Activated CD4-positive, alpha-beta memory T cell treated with anti-CD3 and anti-CD28 coated beads for 36 hours (primary cell): ENCODE measurements around the gene AGRP. TPM values are rescaled to one million over a fixed set of nuclear protein-coding genes. Genes with fewer than 3 reads are reported as not detected.
"Not testable (repeated sequence)": the region's sequence is repeated elsewhere in the genome, so short reads cannot be mapped to it uniquely, and the experiment has no call there.

Source experiments
- CTCF ChIA-PET: fragments of 350-600 bp; sonication (Branson Sonifier 250); formaldehyde crosslinking; loops from one replicate; lab custom pipeline; 2021; ENCODE audit warnings: antibody characterized with exemption, inconsistent platforms; lab: Charles Lee
- POLR2A ChIA-PET: fragments of 350-600 bp; sonication (Branson Sonifier 250); formaldehyde crosslinking; loops from one replicate; lab custom pipeline; 2021; ENCODE audit warnings: antibody characterized with exemption; lab: Charles Lee
- DNase-seq: peaks from one replicate; pipeline ENCODE4 v3.0.0-alpha.2; 2020
- H3K27ac Mint-ChIP-seq: one replicate; pipeline ENCODE4 v1.8.0; 2021; ENCODE audit warnings: mixed read lengths
- H3K27me3 Mint-ChIP-seq: one replicate; pipeline ENCODE4 v1.8.0; 2021; ENCODE audit warnings: mixed read lengths
- H3K36me3 Mint-ChIP-seq: one replicate; pipeline ENCODE4 v1.8.0; 2021; ENCODE audit warnings: mixed read lengths
- H3K4me1 Mint-ChIP-seq: one replicate; pipeline ENCODE4 v1.8.0; 2021; ENCODE audit warnings: low read depth, mixed read lengths
- H3K4me3 Mint-ChIP-seq: one replicate; pipeline ENCODE4 v1.8.0; 2021; ENCODE audit warnings: mild to moderate bottlenecking, mixed read lengths
- H3K9me3 Mint-ChIP-seq: one replicate; pipeline ENCODE4 v1.8.0; 2021; ENCODE audit warnings: mixed read lengths
- intact Hi-C: fragments of 100-400 bp; cut with micrococcal nuclease; formaldehyde crosslinking; loops from one replicate; pipeline ENCODE4 v1.15.1; 2023
- total RNA-seq, 2 experiments: library from RNA; stranded (reverse); gene quantifications; one replicate each; pipeline ENCODE4 v1.2.3, GENCODE V29; 2021

Gene AGRP
- total RNA-seq, 2 experiments from 2014 or later: not detected

DNA sequence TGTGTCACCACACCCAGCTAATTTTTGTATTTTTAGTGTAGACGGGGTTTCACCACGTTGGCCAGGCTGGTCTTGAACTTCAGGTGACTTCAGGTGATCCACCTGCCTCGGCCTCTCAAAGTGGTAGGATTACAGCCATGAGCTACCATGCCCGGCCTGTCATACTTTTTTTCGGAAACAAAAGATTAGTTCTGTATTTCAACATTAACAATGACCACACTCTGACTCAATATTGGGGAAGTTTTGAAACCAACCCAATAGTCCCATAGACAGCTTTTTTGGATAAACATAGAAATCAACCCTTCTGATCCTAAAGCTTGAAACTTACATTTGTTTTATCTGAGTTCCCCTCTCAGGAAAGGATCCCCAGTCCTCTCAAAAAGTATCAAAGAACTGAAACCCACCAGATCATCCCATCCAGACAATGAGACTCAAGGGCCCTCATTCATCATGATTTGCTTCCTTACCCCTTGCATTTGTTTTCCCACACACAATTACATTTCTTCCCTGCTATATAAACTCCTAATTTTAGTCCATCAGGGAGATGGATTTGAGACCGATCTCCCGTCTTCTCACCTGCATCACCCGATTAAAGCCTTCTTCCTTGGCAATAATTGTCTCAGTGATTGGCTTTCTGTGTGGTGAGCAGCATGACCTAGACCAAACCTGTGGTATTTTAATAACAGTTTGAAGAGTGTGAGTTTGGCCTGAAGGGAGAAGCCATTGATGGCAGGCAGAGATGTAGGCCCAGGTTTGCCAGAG is 7.2 kb upstream of the AGRP start:
- intact Hi-C loops: no loop called here
- Mint-ChIP-seq H3K27me3 (no peaks in the 10 kb centered on the region), H3K4me1 (no peaks in the 10 kb centered on the region), H3K36me3 (peaks cover 3% of the 10 kb centered on the region), H3K4me3 (no peak overlapping the region), H3K9me3 (no peaks in the 10 kb centered on the region), H3K27ac (no peak overlapping the region)
- ChIA-PET POLR2A (interaction anchor here (0.6 kb wide), 1 partner anchor 187 kb away, joined by 3 read pairs; no protein-coding TSS in a partner anchor), CTCF (interaction anchor here (0.9 to 10.3 kb wide), 5 partner anchors 9 to 32 kb away, joined by 3 to 128 read pairs (median 13); partner anchors contain the start of gene ATP6V0D1)
- no peak for DNase-seq

DNA sequence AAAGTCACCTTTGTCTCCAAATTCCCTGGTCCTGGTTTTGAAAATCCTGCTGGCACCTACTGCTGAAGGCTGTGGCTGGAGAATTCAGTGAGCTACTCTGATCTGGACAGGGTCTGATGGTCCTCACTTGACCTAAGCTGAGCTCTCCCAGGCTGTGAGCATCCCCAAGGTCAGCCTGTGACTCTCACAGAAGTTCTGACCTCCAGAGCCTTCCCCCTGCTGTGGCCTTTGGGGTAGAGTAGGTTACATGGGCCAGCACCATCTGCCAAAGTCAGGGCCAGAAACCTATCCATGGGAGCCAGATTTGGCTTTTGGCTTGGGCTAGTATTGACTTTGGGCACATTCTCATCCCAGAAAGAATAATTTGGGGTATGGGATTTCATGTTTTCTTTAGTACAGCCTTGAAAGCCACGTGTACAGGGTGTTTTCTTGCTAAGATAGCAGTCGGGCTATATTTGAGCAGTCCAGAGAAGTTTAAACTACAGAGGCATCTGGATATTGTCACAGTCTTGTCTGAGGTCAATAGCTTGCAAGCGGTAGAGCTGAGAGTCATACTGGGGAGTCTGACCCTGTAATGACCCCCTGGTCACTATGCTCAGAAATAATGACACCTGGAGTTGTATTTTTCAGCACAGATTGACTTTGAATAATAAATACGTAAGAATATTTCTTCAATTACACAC is 6.2 kb upstream of the AGRP start:
- POLR2A ChIA-PET: no interaction called here
- no peak overlapping the region for H3K27ac Mint-ChIP-seq
- intact Hi-C loops: no loop called here

DNA sequence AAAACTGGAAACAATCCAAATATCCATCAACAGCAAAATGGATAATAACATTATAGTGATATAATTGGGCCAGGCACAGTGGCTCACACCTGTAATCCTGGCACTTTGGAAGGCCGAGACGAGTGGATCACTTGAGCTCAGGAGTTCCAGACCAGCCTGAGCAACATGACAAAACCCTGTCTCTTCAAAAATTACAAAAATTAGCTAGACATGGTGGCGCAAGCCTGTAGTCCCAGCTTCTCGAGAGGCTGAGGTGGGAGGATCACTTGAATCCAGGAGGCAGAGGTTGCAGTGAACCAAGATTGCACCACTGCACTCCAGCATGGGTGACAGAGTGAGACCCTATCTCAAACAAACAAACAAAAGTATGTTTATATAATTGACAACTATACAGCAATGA is 4.2 kb upstream of the AGRP start:
- H3K36me3 Mint-ChIP-seq, H3K27ac Mint-ChIP-seq, POLR2A ChIA-PET, intact Hi-C loops, H3K4me3 Mint-ChIP-seq, H3K27me3 Mint-ChIP-seq, H3K9me3 Mint-ChIP-seq, DNase-seq, H3K4me1 Mint-ChIP-seq: not testable (repeated sequence)
- CTCF ChIA-PET: interaction anchor here (1.0 to 2.8 kb wide), 3 partner anchors 27 to 50 kb away, joined by 4 to 10 read pairs (median 5); no protein-coding TSS in a partner anchor

More for the DNA sequence above, 6.2 kb upstream of the AGRP start:
- H3K4me3 Mint-ChIP-seq: no peak overlapping the region
- no peaks in the 10 kb centered on the region for H3K9me3 Mint-ChIP-seq
- H3K4me1 Mint-ChIP-seq: no peaks in the 10 kb centered on the region
- CTCF ChIA-PET: interaction anchor here (0.9 to 6.1 kb wide), 5 partner anchors 8 to 57 kb away, joined by 4 to 35 read pairs (median 10); partner anchors contain the start of gene ATP6V0D1
- no peak for DNase-seq
- H3K36me3 Mint-ChIP-seq: peaks cover 4% of the 10 kb centered on the region
- H3K27me3 Mint-ChIP-seq: no peaks in the 10 kb centered on the region

DNA sequence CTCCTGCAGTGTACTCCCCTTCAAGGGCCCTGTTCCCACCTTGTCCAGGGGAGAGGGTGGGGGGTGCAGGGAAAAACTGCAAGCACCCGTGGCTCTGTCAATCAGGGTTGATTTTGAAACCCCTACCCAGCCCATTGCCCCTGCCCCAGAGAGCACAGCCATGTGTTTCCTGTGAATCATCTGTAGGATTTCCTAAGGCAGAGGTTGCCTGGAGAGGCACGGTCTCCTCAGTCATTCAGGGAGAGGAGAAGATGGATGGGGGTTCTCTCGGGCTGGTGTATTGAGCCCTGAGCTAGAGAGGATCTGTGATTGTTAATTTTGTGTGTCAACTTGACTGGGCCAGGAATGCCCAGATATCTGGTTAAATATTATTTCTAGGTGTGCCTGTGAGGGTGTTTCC is 3.5 kb upstream of the AGRP start:
- DNase-seq: no peak
- H3K27me3 Mint-ChIP-seq: no peaks in the 10 kb centered on the region
- ChIA-PET CTCF (interaction anchor here (1.0 to 2.8 kb wide), 2 partner anchors 27 to 34 kb away, joined by 5 to 10 read pairs; no protein-coding TSS in a partner anchor), POLR2A (no interaction called here)
- intact Hi-C loops: no loop called here
- peaks cover 12% of the 10 kb centered on the region for H3K4me1 Mint-ChIP-seq
- no peak overlapping the region for H3K27ac Mint-ChIP-seq
- H3K36me3 Mint-ChIP-seq: peaks cover 1% of the 10 kb centered on the region
- H3K9me3 Mint-ChIP-seq: no peaks in the 10 kb centered on the region
- no peak overlapping the region for H3K4me3 Mint-ChIP-seq

DNA sequence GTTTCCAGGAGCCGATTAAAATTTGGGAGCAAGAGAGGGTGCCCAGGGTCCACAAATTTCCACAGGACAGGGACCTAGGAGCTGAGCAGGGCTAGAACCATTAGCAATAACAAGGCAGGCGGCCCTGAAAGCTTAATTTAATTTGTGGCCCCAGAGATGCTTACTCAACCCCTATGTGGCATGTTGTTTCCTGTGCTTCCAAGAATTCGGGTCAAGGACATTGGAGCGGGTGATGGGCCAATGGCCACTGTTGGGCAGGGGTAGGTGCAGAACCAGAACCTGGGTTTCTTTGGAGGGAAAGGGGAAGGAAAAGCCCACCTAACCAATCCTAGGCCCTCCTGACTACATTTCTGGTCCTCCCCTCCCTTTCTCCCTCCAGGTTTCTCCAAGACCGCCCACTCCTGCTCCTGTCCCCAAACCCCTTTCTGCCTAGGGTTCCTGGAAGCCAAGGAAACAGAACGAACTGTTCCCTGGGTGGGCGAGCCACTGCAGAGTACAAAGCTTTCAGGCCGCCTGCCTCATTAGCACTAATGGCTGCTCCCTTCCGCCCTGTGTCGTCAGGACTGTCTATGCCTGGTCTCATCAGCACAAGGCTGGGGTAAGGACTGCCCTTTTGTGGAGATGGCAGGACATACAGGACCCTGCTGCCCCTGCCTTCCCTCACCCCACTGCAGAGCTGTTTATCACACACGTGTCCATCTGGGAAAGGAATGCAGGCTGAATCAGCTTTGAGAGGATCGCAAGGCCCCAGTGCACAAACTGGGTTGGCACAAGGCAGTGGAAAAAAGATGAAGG is 581 bp upstream of the AGRP start:
- Mint-ChIP-seq H3K27me3 (no peaks in the 10 kb centered on the region), H3K4me1 (peaks cover 22% of the 10 kb centered on the region), H3K9me3 (no peaks in the 10 kb centered on the region), H3K36me3 (peaks cover 3% of the 10 kb centered on the region), H3K27ac (peak overlapping the region; percentile 38), H3K4me3 (no peak overlapping the region)
- intact Hi-C loops: no loop called here
- no peak for DNase-seq
- ChIA-PET POLR2A (no interaction called here), CTCF (interaction anchor here (0.6 to 5.7 kb wide), 6 partner anchors 10 to 56 kb away, joined by 3 to 58 read pairs (median 6); no protein-coding TSS in a partner anchor)

DNA sequence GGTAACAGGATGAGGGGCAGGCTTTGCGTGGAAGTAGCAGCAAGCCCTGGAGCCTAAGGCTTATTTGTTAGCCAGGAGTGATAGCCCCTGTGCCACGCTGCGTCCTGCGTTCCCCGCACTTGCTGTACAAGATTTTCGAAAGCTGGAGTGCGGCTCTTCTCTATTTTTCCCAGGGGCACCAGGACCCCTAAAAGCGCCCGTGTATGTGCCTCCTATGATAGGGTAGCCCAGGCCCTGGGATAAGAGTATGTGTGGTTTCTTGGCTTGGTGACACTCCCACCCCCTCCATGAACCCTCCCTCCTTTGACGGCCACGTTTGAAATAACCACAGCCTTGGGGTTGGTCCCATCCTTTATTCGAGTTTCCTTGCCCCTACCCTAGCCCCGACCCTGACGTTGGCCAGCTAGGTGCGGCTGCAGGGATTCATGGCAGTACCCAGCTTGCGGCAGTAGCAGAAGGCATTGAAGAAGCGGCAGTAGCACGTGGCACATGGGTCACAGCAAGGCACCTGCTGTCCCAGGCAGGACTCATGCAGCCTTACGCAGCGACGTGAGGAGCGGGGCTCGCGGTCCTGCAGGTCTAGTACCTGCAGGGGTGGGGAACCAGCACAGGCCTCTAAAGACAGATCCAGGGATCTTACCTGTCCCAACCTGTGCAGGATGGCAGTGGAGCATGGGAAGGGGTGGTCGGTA is 968 bp downstream of the AGRP start:
- peak overlapping the region; percentile 97 for H3K27ac Mint-ChIP-seq
- H3K36me3 Mint-ChIP-seq: peaks cover 3% of the 10 kb centered on the region
- H3K4me1 Mint-ChIP-seq: peaks cover 33% of the 10 kb centered on the region
- no peaks in the 10 kb centered on the region for H3K27me3 Mint-ChIP-seq
- POLR2A ChIA-PET: interaction anchor here (0.8 to 1.9 kb wide), 2 partner anchors 39 to 186 kb away, joined by 3 to 6 read pairs; no protein-coding TSS in a partner anchor
- CTCF ChIA-PET: interaction anchor here (0.8 to 5.7 kb wide), 15 partner anchors 9 to 186 kb away, joined by 3 to 58 read pairs (median 10); no protein-coding TSS in a partner anchor
- H3K9me3 Mint-ChIP-seq: no peaks in the 10 kb centered on the region
- intact Hi-C loops: no loop called here
- peak; percentile 22 for DNase-seq
- H3K4me3 Mint-ChIP-seq: peak overlapping the region; percentile 99

DNA sequence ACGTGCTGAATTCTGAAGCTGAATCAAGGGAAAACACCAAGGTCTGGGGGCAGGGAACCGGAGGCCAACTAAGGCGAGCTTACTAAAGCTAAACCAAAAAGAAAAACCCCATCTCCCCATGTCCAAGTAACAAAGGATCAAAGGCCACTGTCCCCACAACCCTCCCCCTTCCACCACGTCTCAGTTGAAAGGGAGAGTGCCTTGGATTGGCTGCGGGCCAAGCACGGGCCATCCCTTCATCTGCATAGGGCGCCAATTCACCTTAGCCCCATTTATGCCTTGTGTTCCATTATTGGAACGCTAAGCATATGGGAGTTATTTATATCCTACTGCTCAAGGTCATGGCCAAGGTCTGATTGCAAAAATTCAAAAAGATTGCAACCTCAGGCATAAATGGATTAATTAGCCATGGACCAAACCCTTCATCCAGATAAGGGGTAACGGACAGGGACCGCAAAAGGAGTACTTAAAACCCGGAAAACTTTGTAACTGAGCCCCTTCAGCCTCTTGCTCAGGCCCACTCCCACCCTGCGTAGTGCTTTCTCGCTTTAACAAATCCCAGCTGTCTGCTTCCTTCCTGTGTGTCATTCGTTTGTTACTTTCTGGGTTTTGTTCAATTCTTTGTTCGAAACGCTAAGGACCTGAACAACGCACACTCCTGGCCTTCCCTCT is 1.6 kb downstream of the AGRP start:
- ChIA-PET CTCF (interaction anchor here (0.6 to 5.7 kb wide), 33 partner anchors 9 to 464 kb away, joined by 3 to 58 read pairs (median 5); partner anchors contain the start of genes CARMIL2, CTCF, GFOD2 and PLEKHG4), POLR2A (interaction anchor here (0.7 to 1.9 kb wide), 11 partner anchors 39 to 607 kb away, joined by 3 to 7 read pairs (median 3); partner anchors contain the start of genes ACD and GFOD2)
- Mint-ChIP-seq H3K4me3 (peak overlapping the region; percentile 99), H3K27ac (peak overlapping the region; percentile 97), H3K36me3 (peaks cover 3% of the 10 kb centered on the region), H3K27me3 (no peaks in the 10 kb centered on the region), H3K4me1 (peaks cover 36% of the 10 kb centered on the region), H3K9me3 (no peaks in the 10 kb centered on the region)
- peak; percentile 69 for DNase-seq
- intact Hi-C loops: loop anchor here (1.0 to 2.0 kb wide), 6 partner anchors 33 to 325 kb away; partner anchors contain the start of genes ACD, CTCF, PARD6A and RANBP10

DNA sequence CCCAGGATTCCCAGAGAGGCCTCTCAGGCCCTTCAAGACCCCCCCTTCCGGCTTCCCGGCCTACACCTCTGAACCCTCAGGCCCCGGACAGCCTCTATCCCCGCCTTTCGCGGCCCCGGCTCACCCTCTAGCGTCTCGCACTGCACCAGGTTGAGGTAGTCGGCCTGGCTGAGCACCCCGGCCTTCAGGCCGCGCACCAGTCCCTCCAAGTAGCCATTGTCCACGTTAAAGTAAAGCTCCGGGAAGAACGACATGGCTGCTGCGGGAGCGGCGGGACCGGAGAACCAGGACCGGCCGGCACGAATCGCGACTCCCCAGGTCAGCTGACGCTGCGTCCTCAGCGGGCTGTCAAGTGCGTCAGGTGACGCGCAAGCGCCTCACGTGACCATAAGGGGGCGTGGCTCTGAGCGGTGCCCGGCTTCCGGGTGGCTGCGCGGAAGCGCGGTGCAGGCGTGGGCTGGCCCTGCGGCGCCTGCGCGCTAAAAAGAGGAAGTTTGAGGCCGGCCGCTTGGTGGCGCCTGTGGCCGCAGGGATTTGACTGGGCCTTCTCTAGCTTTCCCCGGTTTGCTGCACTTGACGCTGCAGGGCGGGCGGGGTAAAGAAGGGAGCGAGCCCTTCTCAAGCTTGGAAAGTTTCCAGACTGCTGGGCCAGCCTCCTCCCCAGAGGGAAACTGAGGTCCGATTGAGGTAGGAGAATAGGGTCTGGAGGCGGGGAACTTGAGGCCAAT is 2.4 kb downstream of the AGRP start, which contains the start of gene ATP6V0D1:
Gene ATP6V0D1, minus strand, starts transcription at position 325 of the 728 bp plus-strand sequence. Its CDS starts 71 bp downstream, at position 254.
- CTCF ChIA-PET: interaction anchor here (0.5 to 5.7 kb wide), 33 partner anchors 10 to 463 kb away, joined by 3 to 58 read pairs (median 5); partner anchors contain the start of genes CARMIL2, CTCF, GFOD2 and PLEKHG4
- Mint-ChIP-seq H3K27me3 (no peaks in the 10 kb centered on the region), H3K4me3 (peak within 1 kb of the TSS; percentile 99), H3K9me3 (no peaks in the 10 kb centered on the region), H3K36me3 (peaks cover 3% of the 10 kb centered on the region), H3K27ac (peak within 1 kb of the TSS; percentile 97), H3K4me1 (peaks cover 43% of the 10 kb centered on the region)
- peak; percentile 99 for DNase-seq
- POLR2A ChIA-PET: interaction anchor here (0.7 to 1.9 kb wide), 13 partner anchors 40 to 606 kb away, joined by 3 to 7 read pairs (median 3); partner anchors contain the start of genes ACD, GFOD2 and PSMB10
- intact Hi-C loops: loop anchor here (1.0 to 2.0 kb wide), 6 partner anchors 33 to 325 kb away; partner anchors contain the start of genes ACD, CTCF, PARD6A and RANBP10

DNA sequence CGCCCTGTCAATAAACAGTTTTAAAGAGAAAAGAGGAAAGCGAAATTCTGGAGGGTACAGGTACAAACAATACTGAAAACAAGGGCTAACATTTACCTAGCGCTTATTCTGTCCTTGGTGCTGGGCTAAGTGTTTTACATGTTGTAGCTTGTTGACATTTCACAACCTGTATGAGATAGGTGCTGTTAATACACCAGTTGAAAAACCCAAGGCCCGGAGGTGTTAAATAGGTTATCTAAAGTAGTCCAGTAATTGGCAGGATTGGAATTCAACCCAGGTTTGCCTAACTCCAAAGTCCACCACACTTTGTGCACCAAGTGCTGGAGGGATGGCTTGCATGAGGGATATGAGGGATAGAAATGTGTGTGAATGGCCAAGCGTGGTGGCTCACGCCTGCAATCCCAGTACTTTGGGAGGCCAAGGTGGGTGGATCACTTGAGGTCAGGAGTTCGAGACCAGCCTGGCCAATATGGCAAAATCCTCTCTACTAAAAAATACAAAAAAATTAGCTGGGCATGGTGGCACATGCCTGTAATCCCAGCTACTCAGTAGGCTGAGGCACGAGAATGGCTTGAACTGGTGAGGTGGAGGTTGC is 5.3 kb downstream of the AGRP start:
- Mint-ChIP-seq H3K36me3 (peaks cover 2% of the 10 kb centered on the region), H3K9me3 (no peaks in the 10 kb centered on the region), H3K27me3 (no peaks in the 10 kb centered on the region), H3K4me1 (peaks cover 51% of the 10 kb centered on the region), H3K27ac (no peak overlapping the region), H3K4me3 (no peak overlapping the region)
- intact Hi-C loops: no loop called here
- ChIA-PET POLR2A (no interaction called here), CTCF (interaction anchor here (5.7 kb wide), 1 partner anchor 44 kb away, joined by 58 read pairs; no protein-coding TSS in a partner anchor)
- DNase-seq: no peak
